ENCODE data around the gene APBB2.
"Not testable (repeated sequence)": the region's sequence is repeated elsewhere in the genome, so short reads cannot be mapped to it uniquely, and the experiment has no call there.

The APBB2 gene

GRCh38 chr4:41012293-41012692 is 202.0 kb downstream of the APBB2 start:
- DNase-seq (ENCODE audit: extremely low read depth, low read depth) = no peak
- TF ChIP-seq CTCF (IDR thresholded peaks at IDR 0.05; ENCODE audit: low read depth, low read length, missing control alignments) = no peak
- no peak overlapping the region for H3K4me3 ChIP-seq (replicated peaks; ENCODE audit: low read depth, low read length)

- DNase-seq (ENCODE audit: extremely low read depth, low read depth) = no peak
- TF ChIP-seq CTCF (IDR thresholded peaks at IDR 0.05; ENCODE audit: low read depth, low read length, missing control alignments) = no peak
- no peak overlapping the region for H3K4me3 ChIP-seq (replicated peaks; ENCODE audit: low read depth, low read length)
Observed at GRCh38 chr4:41009411-41009810, 204.9 kb downstream of the APBB2 start.

- DNase-seq (ENCODE audit: extremely low read depth, low read depth) = no peak
- TF ChIP-seq CTCF (IDR thresholded peaks at IDR 0.05; ENCODE audit: low read depth, low read length, missing control alignments) = no peak
- H3K4me3 ChIP-seq (replicated peaks; ENCODE audit: low read depth, low read length) = no peak overlapping the region
Observed at GRCh38 chr4:41006141-41006540, 208.2 kb downstream of the APBB2 start.

- DNase-seq (ENCODE audit: extremely low read depth, low read depth) = no peak
- no peak for TF ChIP-seq CTCF (IDR thresholded peaks at IDR 0.05; ENCODE audit: low read depth, low read length, missing control alignments)
- H3K4me3 ChIP-seq (replicated peaks; ENCODE audit: low read depth, low read length) = no peak overlapping the region
Observed at GRCh38 chr4:41002309-41002708, 212.0 kb downstream of the APBB2 start.

- DNase-seq (ENCODE audit: extremely low read depth, low read depth) = no peak
- TF ChIP-seq CTCF (IDR thresholded peaks at IDR 0.05; ENCODE audit: low read depth, low read length, missing control alignments) = no peak
- H3K4me3 ChIP-seq (replicated peaks; ENCODE audit: low read depth, low read length) = no peak overlapping the region
Observed at GRCh38 chr4:41000356-41000755, 214.0 kb downstream of the APBB2 start.

GRCh38 chr4:40998675-40999358 is 215.5 kb downstream of the APBB2 start:
- no peak for DNase-seq (ENCODE audit: extremely low read depth, low read depth)
- no peak for TF ChIP-seq CTCF (IDR thresholded peaks at IDR 0.05; ENCODE audit: low read depth, low read length, missing control alignments)
- no peak overlapping the region for H3K4me3 ChIP-seq (replicated peaks; ENCODE audit: low read depth, low read length)

- DNase-seq (ENCODE audit: extremely low read depth, low read depth) = no peak
- no peak overlapping the region for H3K4me3 ChIP-seq (replicated peaks; ENCODE audit: low read depth, low read length)
- TF ChIP-seq CTCF (IDR thresholded peaks at IDR 0.05; ENCODE audit: low read depth, low read length, missing control alignments) = no peak
Observed at GRCh38 chr4:40995850-40996249, 218.5 kb downstream of the APBB2 start.

- not testable (repeated sequence) for DNase-seq (ENCODE audit: extremely low read depth, low read depth); H3K4me3 ChIP-seq (replicated peaks; ENCODE audit: low read depth, low read length)
Observed at GRCh38 chr4:40994321-40994720, 220.0 kb downstream of the APBB2 start.

- not testable (repeated sequence) for H3K4me3 ChIP-seq (replicated peaks; ENCODE audit: low read depth, low read length); DNase-seq (ENCODE audit: extremely low read depth, low read depth)
Observed at GRCh38 chr4:40993296-40993693, 221.0 kb downstream of the APBB2 start.
